ENCODE results near the gene NKTR. TPM values are rescaled to one million over a fixed set of nuclear protein-coding genes. Genes with fewer than 3 reads are reported as not detected.

Gene NKTR
- total RNA-seq, 3 donors from 2014 or later = 132 to 214 (median 175) TPM

DNA sequence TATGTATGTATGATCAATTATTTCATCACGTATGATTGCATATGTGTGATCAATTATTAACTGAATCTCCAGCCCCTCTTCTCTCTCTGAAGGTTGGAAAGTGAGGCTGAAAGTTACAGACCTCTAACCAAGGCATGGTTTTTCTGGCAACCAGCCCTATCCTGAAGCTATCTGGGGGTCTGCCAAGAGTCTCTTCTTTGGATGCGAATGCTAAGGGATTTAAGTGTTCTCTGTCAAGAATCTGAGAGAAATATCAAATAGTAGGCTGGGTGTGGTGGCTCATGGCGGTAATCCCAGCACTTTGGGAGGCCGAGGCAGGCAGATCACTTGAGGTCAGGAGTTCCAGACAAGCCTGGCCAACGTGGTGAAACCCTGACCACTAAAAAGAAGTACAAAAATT, 8.1 kb downstream of the NKTR start:
- H3K4me1 ChIP-seq = peaks cover 0 to 13% of the 10 kb centered on the region in 2 donors
- intact Hi-C loops (cut with DNase I; ENCODE audit: low total_unique reads) = no loop called here
- TF ChIP-seq POLR2AphosphoS5 (IDR thresholded peaks at IDR 0.05) (no peak), POLR2A (IDR thresholded peaks at IDR 0.05) (no peak)
- TF ChIP-seq, protein P1, sequence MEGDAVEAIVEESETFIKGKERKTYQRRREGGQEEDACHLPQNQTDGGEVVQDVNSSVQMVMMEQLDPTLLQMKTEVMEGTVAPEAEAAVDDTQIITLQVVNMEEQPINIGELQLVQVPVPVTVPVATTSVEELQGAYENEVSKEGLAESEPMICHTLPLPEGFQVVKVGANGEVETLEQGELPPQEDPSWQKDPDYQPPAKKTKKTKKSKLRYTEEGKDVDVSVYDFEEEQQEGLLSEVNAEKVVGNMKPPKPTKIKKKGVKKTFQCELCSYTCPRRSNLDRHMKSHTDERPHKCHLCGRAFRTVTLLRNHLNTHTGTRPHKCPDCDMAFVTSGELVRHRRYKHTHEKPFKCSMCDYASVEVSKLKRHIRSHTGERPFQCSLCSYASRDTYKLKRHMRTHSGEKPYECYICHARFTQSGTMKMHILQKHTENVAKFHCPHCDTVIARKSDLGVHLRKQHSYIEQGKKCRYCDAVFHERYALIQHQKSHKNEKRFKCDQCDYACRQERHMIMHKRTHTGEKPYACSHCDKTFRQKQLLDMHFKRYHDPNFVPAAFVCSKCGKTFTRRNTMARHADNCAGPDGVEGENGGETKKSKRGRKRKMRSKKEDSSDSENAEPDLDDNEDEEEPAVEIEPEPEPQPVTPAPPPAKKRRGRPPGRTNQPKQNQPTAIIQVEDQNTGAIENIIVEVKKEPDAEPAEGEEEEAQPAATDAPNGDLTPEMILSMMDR (IDR thresholded peaks at IDR 0.05) = no peak

DNA sequence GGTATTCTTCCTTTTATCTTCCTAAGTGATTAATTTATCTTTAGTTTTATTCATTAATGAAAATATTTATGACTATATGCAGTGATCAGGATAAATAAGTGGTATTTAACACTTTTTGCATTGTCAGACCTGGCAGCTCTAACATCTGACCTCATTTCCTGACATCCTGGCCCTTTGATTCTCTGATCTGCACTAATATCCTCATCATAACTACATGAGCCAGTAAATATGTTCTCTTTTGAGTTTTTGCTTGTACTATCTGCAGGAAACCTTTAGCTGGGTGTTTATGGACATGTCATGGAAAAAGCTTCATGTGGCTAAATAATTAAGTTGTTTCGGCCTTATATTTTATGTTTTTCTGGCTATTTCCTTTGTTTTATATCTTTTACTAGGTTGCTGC, 10.5 kb downstream of the NKTR start:
- intact Hi-C loops (cut with DNase I; ENCODE audit: low total_unique reads) = no loop called here
- Histone ChIP-seq H3K4me3 (no peak overlapping the region), H3K27me3 (no peaks in the 10 kb centered on the region), H3K9me3 (no peaks in the 10 kb centered on the region), H3K4me1 (peaks cover 0 to 8% of the 10 kb centered on the region in 2 donors), H3K36me3 (no peaks in the 10 kb centered on the region), H3K27ac (peak overlapping the region; percentile 52 to 72)
- DNase-seq (ENCODE audit: low spot score in 2 of 2) = no peak
- TF ChIP-seq POLR2AphosphoS5 (IDR thresholded peaks at IDR 0.05) (no peak), POLR2A (IDR thresholded peaks at IDR 0.05) (no peak)

More for the DNA sequence above, 8.1 kb downstream of the NKTR start:
- Histone ChIP-seq H3K27me3 (no peaks in the 10 kb centered on the region), H3K9me3 (no peaks in the 10 kb centered on the region), H3K36me3 (no peaks in the 10 kb centered on the region), H3K4me3 (no peak overlapping the region), H3K27ac (no peak overlapping the region)
- no peak for DNase-seq (ENCODE audit: low spot score in 2 of 2)

DNA sequence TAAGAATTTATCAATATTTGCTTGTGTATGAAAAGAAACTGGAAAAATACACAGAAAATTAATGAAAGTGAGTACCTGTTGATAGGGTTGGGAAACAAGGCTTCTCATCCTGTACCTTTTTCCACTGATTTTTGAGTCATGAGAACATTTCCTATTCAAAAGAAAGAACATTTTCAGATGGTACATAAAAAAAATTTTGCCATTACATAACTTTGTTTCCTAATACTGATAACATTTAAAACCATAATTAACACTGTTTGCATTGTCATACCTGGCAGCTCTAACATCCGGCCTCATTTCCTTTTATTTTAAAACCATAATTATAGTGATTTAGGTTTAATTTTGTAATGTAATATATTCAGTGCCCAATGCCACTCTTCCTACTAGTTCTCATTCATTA, 11.7 kb downstream of the NKTR start:
- H3K9me3 ChIP-seq = no peaks in the 10 kb centered on the region
- H3K27ac ChIP-seq = peak overlapping the region in 1 of 2 donors; percentile 48
- intact Hi-C loops (cut with DNase I; ENCODE audit: low total_unique reads) = loop anchor here (2.0 kb wide), 1 partner anchor 59 kb away; no protein-coding TSS in a partner anchor
- peaks cover 0 to 8% of the 10 kb centered on the region in 2 donors for H3K4me1 ChIP-seq
- TF ChIP-seq, protein P1 (IDR thresholded peaks at IDR 0.05) = no peak
- TF ChIP-seq POLR2AphosphoS5 (IDR thresholded peaks at IDR 0.05) (no peak), POLR2A (IDR thresholded peaks at IDR 0.05) (no peak)
- no peak overlapping the region for H3K4me3 ChIP-seq
- H3K27me3 ChIP-seq = no peaks in the 10 kb centered on the region
- DNase-seq (ENCODE audit: low spot score in 2 of 2) = no peak
- H3K36me3 ChIP-seq = no peaks in the 10 kb centered on the region

DNA sequence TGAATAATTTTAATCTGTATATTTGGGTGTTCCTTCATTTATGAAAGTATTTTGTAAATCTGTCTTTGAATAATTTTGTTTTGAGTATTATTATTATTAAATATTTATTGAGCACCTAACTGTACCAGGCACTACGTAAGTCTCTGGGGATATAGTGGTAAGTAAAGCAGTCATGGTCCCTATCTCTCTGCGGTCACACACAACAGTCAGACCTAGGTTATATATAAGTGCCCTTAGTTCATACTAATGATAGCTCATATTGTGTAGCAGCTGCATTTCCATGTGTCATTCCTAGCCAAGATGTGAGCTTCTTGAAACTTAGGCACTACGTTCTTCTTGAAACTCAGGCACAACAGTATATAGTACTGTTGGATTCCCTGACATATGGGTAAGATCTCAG, 12.4 kb downstream of the NKTR start:
- Histone ChIP-seq H3K36me3 (no peaks in the 10 kb centered on the region), H3K4me3 (no peak overlapping the region), H3K27ac (no peak overlapping the region), H3K9me3 (no peaks in the 10 kb centered on the region), H3K27me3 (no peaks in the 10 kb centered on the region), H3K4me1 (peaks cover 0 to 8% of the 10 kb centered on the region in 2 donors)
- intact Hi-C loops (cut with DNase I; ENCODE audit: low total_unique reads) = loop anchor here (2.0 kb wide), 1 partner anchor 58 kb away; no protein-coding TSS in a partner anchor
- DNase-seq (ENCODE audit: low spot score in 2 of 2) = no peak
- TF ChIP-seq POLR2A (IDR thresholded peaks at IDR 0.05) (no peak), POLR2AphosphoS5 (IDR thresholded peaks at IDR 0.05) (no peak)
- TF ChIP-seq, protein P1 (IDR thresholded peaks at IDR 0.05) = no peak

DNA sequence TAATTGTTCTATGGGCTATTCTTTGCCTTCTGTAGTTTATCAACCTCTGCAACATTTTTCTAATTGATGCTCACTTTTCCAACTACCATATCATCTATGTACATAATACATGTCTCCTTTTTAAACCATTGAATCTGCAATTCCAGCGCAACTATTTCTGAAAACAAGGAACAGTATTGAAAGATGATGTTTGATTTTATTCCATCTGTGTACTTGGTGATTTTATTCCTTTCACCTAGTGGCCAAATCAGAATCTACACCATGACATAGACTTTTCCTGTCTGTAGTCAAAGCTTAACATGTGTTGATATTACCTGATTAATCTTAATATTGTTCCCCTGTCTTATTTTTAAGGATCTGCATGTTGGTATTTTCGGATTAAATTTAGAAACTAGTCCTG, 13.0 kb downstream of the NKTR start:
- Histone ChIP-seq H3K9me3 (no peaks in the 10 kb centered on the region), H3K27ac (peak overlapping the region in 1 of 2 donors; percentile 30), H3K4me1 (peaks cover 0 to 5% of the 10 kb centered on the region in 2 donors), H3K4me3 (no peak overlapping the region), H3K36me3 (no peaks in the 10 kb centered on the region), H3K27me3 (no peaks in the 10 kb centered on the region)
- DNase-seq (ENCODE audit: low spot score in 2 of 2) = no peak
- TF ChIP-seq POLR2A (IDR thresholded peaks at IDR 0.05) = no peak
- TF ChIP-seq, protein P1 (IDR thresholded peaks at IDR 0.05) = peak; percentile 38 to 63 (median 56)
- intact Hi-C loops (cut with DNase I; ENCODE audit: low total_unique reads) = loop anchor here (2.0 kb wide), 1 partner anchor 57 kb away; no protein-coding TSS in a partner anchor
